A549 (cell line): Measurements from ENCODE around the gene PPID.
"Not testable (repeated sequence)": the region's sequence is repeated elsewhere in the genome, so short reads cannot be mapped to it uniquely, and the experiment has no call there.

Experiments
- BHLHE40 ChIP-seq: IDR thresholded peaks from 2 replicates; pipeline ENCODE4 v1.6.1; 2012; ENCODE audit warnings: low read depth, low read length, inconsistent platforms
- CBX8 ChIP-seq: fragments of 200-600 bp; sonication (generic); IDR thresholded peaks from 2 replicates; pipeline ENCODE4 v1.6.1; 2016
- CHD2 ChIP-seq: fragments of 150-350 bp; IDR thresholded peaks from 2 replicates; pipeline ENCODE4 v1.6.1; 2014; ENCODE audit warnings: low read length; ENCODE audit not compliant: partially characterized antibody
- CTCF ChIP-seq: fragments of >200 bp; sonication (Bioruptor Twin); formaldehyde crosslinking; IDR thresholded peaks from 3 replicates; pipeline ENCODE4 v1.5.1; 2016
- EP300 ChIP-seq, 2 experiments: fragments of >200 bp; sonication (Bioruptor Twin); formaldehyde crosslinking; IDR thresholded peaks; 2 replicates in 1 of 2; 3 replicates in 1 of 2; pipeline ENCODE4 v1.6.1; 2016 to 2017
- HOXA7 ChIP-seq: fragments of 250-450 bp; sonication (Bioruptor Pico); IDR thresholded peaks from 2 replicates; pipeline ENCODE4 v1.5.0; 2020; ENCODE audit warnings: mild to moderate bottlenecking, moderate library complexity
- NFE2L2 ChIP-seq: fragments of 150-350 bp; conservative IDR thresholded peaks from 2 replicates; pipeline ENCODE4 v1.6.1; 2014; ENCODE audit warnings: low read length
- PBX3 ChIP-seq: IDR thresholded peaks from 2 replicates; pipeline ENCODE4 v1.6.1; 2012
- POLR2A ChIP-seq: IDR thresholded peaks from 2 replicates; pipeline ENCODE4 v1.6.1; 2012; ENCODE audit warnings: mild to moderate bottlenecking, low read length
- RAD21 ChIP-seq, 2 experiments: fragments of >200 bp in 1 of 2; sonication (Bioruptor Twin) in 1 of 2; formaldehyde crosslinking in 1 of 2; IDR thresholded peaks in 1 of 2; conservative IDR thresholded peaks in 1 of 2; 2 replicates in 1 of 2; 3 replicates in 1 of 2; pipeline ENCODE4 v1.6.1; 2012 to 2018; ENCODE audit warnings: inconsistent platforms in 1 of 2
- RCOR1 ChIP-seq: fragments of 150-350 bp; IDR thresholded peaks from 2 replicates; pipeline ENCODE4 v1.6.1; 2014; ENCODE audit warnings: antibody characterized with exemption, low read length, low read depth
- RNF2 ChIP-seq: fragments of 200-600 bp; sonication (generic); IDR thresholded peaks from 2 replicates; pipeline ENCODE4 v1.6.1; 2016; ENCODE audit warnings: low read depth, mild to moderate bottlenecking, antibody characterized with exemption, moderate library complexity, borderline replicate concordance
- TF ChIP-seq, protein P1 (sequence below): fragments of 450-650 bp; IDR thresholded peaks from 2 replicates; pipeline ENCODE4 v1.6.1; 2014; ENCODE audit warnings: antibody characterized with exemption
- TF ChIP-seq, protein P2 (sequence below): fragments of 200-600 bp; sonication (generic); IDR thresholded peaks from 2 replicates; pipeline ENCODE4 v1.6.1; 2016; ENCODE audit warnings: antibody characterized with exemption, mild to moderate bottlenecking, moderate library complexity

GRCh38 chr4:158746537-158746936 is 23.3 kb upstream of the PPID start:
- not testable (repeated sequence) for TF ChIP-seq RAD21 (conservative IDR thresholded peaks at IDR 0.05 in 1 of 2, IDR thresholded peaks at IDR 0.05 in 1 of 2); CTCF; NFE2L2; POLR2A; CBX8; EP300 (IDR thresholded peaks at IDR 0.05); RCOR1; HOXA7 (CRISPR knock-in tag); CHD2; PBX3; RNF2; BHLHE40
- TF ChIP-seq, protein P1, sequence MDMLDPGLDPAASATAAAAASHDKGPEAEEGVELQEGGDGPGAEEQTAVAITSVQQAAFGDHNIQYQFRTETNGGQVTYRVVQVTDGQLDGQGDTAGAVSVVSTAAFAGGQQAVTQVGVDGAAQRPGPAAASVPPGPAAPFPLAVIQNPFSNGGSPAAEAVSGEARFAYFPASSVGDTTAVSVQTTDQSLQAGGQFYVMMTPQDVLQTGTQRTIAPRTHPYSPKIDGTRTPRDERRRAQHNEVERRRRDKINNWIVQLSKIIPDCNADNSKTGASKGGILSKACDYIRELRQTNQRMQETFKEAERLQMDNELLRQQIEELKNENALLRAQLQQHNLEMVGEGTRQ, result not testable (repeated sequence)
- TF ChIP-seq, protein P2, sequence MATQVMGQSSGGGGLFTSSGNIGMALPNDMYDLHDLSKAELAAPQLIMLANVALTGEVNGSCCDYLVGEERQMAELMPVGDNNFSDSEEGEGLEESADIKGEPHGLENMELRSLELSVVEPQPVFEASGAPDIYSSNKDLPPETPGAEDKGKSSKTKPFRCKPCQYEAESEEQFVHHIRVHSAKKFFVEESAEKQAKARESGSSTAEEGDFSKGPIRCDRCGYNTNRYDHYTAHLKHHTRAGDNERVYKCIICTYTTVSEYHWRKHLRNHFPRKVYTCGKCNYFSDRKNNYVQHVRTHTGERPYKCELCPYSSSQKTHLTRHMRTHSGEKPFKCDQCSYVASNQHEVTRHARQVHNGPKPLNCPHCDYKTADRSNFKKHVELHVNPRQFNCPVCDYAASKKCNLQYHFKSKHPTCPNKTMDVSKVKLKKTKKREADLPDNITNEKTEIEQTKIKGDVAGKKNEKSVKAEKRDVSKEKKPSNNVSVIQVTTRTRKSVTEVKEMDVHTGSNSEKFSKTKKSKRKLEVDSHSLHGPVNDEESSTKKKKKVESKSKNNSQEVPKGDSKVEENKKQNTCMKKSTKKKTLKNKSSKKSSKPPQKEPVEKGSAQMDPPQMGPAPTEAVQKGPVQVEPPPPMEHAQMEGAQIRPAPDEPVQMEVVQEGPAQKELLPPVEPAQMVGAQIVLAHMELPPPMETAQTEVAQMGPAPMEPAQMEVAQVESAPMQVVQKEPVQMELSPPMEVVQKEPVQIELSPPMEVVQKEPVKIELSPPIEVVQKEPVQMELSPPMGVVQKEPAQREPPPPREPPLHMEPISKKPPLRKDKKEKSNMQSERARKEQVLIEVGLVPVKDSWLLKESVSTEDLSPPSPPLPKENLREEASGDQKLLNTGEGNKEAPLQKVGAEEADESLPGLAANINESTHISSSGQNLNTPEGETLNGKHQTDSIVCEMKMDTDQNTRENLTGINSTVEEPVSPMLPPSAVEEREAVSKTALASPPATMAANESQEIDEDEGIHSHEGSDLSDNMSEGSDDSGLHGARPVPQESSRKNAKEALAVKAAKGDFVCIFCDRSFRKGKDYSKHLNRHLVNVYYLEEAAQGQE, result not testable (repeated sequence)
